H7 (cell line): ENCODE measurements around the gene SYNJ2. TPM values are rescaled to one million over a fixed set of nuclear protein-coding genes. Genes with fewer than 3 reads are reported as not detected.

ENCODE experiments used
- DNase-seq: peaks from one replicate; pipeline ENCODE4 v3.0.0; 2012
- H3K27me3 ChIP-seq: 2 replicates; pipeline ENCODE4 v1.6.0; 2011; ENCODE audit warnings: mild to moderate bottlenecking, low read length; ENCODE audit not compliant: control insufficient read depth, insufficient read depth
- H3K36me3 ChIP-seq: replicated peaks from 2 replicates; pipeline ENCODE4 v1.5.1; 2011; ENCODE audit warnings: low read length; ENCODE audit not compliant: control insufficient read depth, insufficient read depth
- H3K4me3 ChIP-seq: 2 replicates; pipeline ENCODE4 v1.5.1; 2011; ENCODE audit warnings: low read depth, mild to moderate bottlenecking, control low read depth, low read length, moderate library complexity; ENCODE audit not compliant: insufficient read depth
- total RNA-seq: library from RNA; depleted of rRNA; stranded (reverse); fragments of >200 nt; shearing (Covaris generic); gene quantifications from 2 replicates; pipeline ENCODE4 v1.2.3, GENCODE V29; 2014

The SYNJ2 gene
- total RNA-seq, 1 experiment from 2014 or later: 10.7 TPM

DNA sequence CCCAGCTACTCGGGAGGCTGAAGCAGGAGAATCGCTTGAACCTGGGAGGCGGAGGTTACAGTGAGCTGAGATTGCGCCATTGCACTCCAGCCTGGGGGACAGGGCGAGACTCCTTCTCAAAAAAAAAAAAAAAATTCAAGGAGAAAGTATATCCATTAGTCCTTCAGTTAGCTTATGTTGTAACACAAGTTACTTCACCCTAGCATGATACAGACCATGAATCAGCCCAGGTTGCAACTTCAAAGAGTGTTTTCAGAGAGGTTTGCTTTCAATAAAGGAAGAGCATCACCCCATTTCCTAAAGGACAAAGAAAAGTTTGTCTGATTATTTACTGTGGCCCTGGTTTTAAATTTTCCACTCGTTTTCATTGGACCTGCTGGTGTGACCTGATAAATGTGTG, 113.4 kb downstream of the SYNJ2 start:
- DNase-seq: no peak
- Histone ChIP-seq H3K36me3 (peaks cover 2% of the 10 kb centered on the region), H3K27me3 (no peaks in the 10 kb centered on the region), H3K4me3 (no peak overlapping the region)

DNA sequence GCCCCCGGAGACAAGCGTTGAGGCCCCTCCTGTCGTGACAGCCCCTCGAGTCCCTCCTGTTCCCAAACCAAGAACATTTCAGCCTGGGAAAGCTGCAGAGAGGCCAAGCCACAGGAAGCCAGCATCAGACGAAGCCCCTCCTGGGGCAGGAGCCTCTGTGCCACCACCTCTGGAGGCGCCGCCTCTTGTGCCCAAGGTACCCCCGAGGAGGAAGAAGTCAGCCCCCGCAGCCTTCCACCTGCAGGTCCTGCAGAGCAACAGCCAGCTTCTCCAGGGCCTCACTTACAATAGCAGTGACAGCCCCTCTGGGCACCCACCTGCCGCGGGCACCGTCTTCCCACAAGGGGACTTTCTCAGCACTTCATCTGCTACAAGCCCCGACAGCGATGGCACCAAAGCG, 114.0 kb downstream of the SYNJ2 start:
- no peak overlapping the region for H3K4me3 ChIP-seq
- DNase-seq: peak; percentile 15
- H3K27me3 ChIP-seq: no peaks in the 10 kb centered on the region
- H3K36me3 ChIP-seq: peaks cover 2% of the 10 kb centered on the region

DNA sequence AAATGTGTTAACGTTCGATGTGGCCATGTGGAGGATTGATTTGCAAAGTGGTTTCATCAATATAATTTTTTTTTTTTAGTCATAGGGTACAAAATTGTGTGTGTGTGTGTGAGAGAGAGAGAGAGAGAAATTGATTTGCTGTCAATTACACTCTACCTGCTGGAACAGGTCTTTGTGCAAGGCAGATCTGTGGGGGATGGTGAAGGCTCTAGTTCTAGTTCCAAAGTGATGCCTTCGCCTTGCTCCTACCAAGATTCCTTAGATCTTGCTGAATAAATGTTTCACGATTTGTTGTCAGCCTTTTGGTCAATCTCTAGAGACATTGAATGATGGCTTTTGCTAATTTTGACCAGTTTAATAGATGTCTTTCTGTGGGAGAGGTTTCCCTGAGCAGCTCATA, 121.6 kb downstream of the SYNJ2 start:
- Histone ChIP-seq H3K27me3 (no peaks in the 10 kb centered on the region), H3K36me3 (no peaks in the 10 kb centered on the region), H3K4me3 (no peak overlapping the region)
- DNase-seq: no peak

DNA sequence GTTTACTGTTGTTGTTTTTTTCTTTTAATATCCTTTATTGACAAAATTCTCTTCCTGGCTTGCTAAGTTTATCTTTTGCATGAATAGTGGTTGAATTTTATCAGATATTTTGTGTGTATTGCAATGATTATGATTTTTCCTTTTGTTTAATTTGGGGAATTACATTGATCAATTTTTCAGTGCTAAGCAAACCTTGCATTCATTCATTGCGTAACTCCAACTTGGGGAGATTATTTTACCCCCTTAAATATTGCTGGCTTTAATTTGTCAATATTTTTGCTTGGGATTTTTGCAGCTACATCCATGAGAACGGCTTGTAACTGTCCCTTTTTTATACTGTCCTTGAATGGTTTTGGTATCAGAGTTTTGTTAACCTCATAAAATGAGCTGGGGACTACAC, 123.0 kb downstream of the SYNJ2 start:
- no peak for DNase-seq
- no peaks in the 10 kb centered on the region for H3K27me3 ChIP-seq

DNA sequence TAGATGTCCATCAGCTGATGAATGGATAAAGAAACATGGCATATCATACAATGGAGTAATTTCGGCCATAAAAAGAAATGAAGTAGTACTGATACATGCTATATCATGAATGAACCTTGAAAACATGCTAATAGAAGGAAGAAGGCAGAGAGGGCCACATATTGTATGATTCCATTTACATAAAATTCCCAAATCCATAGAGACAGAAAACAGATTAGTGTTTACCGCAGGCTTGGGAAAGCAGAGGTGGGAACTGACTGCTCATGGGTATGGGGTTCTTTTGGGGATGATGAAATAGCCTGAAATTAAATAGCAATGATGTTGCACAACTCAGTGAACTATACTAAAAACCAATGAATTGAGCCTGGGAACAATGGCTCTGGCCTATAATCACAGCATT, 128.1 kb downstream of the SYNJ2 start:
- no peaks in the 10 kb centered on the region for H3K27me3 ChIP-seq
- no peak for DNase-seq
- no peak overlapping the region for H3K4me3 ChIP-seq
- H3K36me3 ChIP-seq: peaks cover 1% of the 10 kb centered on the region; the same call in 1 of the 2 replicates

More for the DNA sequence above, 123.0 kb downstream of the SYNJ2 start:
- no peaks in the 10 kb centered on the region for H3K36me3 ChIP-seq
- no peak overlapping the region for H3K4me3 ChIP-seq

DNA sequence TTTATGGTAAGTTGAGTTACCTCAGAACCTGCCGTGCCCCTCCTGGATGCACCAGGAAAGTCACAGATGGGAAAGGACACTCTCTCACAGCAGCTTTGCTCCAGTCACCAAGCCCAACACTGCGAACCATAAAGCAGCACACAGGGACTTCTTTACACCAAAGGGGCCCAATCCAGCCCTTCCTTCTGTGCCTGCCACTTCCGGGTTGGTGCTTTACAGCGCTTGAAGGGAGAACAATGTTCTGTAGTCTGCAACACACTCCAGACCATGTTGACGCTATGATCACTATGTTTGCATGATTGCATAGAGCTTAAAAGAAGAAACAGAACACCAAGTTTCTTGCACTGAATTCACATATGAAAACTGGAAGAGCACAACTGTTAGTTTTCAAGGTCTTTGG, 129.3 kb downstream of the SYNJ2 start:
- Histone ChIP-seq H3K27me3 (no peaks in the 10 kb centered on the region), H3K4me3 (no peak overlapping the region), H3K36me3 (peaks cover 1% of the 10 kb centered on the region; the same call in 1 of the 2 replicates)
- DNase-seq: no peak

DNA sequence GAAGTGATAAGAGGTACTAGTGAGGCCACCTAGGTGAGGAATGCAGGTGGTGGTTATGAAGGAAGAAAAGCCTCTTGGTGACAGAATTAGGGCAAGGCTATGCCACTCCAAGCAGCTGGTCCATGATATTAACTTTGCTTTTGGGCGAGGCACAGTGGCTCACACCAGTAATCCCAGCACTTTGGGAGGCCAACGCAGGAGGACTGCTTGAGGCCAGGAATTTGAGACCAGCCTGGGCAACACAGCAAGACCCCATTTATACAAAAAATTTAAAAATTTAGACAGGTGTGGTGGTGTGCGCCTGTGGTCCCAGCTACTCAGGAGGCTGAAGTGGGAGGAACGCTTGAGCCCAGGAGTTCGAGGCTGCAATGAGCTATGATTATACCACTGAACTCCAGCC, 130.3 kb downstream of the SYNJ2 start:
- Histone ChIP-seq H3K27me3 (no peaks in the 10 kb centered on the region), H3K36me3 (peaks cover 1% of the 10 kb centered on the region; the same call in 1 of the 2 replicates), H3K4me3 (no peak overlapping the region)
- no peak for DNase-seq

DNA sequence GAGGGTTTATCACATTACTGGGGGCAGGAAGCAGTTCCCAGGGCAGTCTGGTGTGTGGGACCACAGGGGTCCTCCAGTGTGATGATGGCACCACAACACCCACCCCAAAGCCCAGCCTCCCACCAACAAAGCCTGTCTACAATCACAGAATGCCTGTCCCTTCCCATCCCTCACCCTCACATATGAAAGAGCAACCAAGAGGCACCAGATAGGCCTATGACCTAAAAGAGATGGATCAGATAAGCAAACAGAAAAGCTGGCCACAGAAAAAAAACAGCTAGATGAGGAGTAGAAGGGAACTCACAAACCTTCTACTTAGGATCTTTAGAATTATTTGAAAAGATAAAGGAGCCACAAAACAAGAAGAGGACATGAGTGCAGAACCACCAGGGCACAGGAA, 132.1 kb downstream of the SYNJ2 start:
- peaks cover 1% of the 10 kb centered on the region; the same call in 1 of the 2 replicates for H3K36me3 ChIP-seq
- H3K4me3 ChIP-seq: no peak overlapping the region
- no peak for DNase-seq
- H3K27me3 ChIP-seq: no peaks in the 10 kb centered on the region

DNA sequence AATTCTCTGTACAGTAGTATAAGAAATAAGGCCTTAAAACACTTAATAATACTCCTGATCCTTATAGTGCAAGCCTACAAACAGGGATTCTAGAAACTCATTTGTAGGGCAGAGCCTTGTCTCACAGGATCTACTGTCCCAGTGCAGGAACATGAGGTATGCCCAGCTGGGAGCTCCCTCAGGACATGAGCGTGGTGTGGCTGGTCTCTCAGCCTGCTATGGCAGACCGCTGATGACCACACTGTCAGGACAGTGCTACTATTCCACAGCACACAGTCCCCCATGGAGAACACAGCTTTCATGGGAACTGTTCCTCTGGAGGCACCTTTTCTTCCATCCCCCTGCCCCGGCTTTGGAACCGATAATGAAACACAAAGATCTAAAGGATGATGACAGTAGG, 133.4 kb downstream of the SYNJ2 start:
- Histone ChIP-seq H3K27me3 (no peaks in the 10 kb centered on the region), H3K4me3 (no peak overlapping the region), H3K36me3 (peaks cover 1% of the 10 kb centered on the region; the same call in 1 of the 2 replicates)
- DNase-seq: no peak

DNA sequence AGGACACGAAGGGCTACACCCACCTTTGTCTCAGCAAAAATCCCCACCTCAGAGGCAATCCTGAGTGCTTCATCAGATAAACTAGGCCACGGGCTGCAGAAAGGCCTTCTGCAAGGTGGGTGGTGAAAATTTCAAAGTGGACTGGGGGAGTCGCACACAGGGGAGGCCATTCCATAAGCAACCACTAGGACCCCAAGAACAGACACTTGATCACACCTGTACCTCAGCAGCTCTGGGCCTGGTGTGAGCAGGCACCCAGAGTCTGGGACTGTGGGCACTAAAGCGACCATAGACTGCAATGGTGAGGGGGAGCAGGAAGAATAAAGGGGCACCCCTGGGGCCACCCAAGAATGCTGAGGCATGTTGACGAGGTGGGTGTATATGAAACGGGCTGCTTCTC, 133.8 kb downstream of the SYNJ2 start:
- Histone ChIP-seq H3K27me3 (no peaks in the 10 kb centered on the region), H3K4me3 (no peak overlapping the region), H3K36me3 (peaks cover 1% of the 10 kb centered on the region; the same call in 1 of the 2 replicates)
- peak; percentile 4 for DNase-seq

DNA sequence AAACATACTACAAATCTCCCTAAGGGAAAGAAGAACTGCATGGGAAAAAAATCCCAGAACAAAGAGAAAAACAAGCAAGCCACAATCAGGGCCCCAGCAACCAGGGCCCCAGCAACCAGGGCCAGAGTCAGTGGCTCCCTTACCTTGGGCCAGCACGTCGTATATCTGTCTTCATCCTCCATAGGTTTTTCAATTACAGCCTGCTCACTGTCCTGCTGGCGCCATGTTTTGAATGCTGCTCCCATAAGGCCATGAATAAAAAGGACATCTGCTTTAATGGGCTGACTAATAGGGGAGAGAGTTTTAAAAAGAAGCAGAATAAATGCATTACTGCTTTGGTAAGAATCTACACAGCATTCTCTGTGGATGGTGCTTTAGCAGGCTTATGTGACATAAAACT, 137.2 kb downstream of the SYNJ2 start:
- Histone ChIP-seq H3K4me3 (no peak overlapping the region), H3K36me3 (no peaks in the 10 kb centered on the region), H3K27me3 (no peaks in the 10 kb centered on the region)
- DNase-seq: no peak

DNA sequence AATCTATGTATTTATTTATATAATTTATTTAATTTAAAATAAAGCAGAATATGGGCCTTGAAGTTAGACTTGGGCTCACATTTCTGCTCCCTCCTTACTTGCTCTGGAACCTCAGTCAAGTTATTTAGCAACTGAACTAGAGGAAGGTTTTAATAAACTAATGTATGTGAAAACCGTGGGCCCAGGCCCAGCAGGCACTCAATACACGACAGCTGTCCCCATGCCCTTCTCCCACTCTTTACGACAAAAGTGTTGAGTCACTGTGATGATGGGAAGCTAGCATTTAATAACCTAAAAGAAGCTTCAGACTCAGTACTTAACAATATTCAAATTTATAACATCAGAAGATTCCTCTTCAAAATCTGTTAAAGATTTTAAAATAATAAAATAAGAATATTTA, 139.7 kb downstream of the SYNJ2 start:
- H3K27me3 ChIP-seq: no peaks in the 10 kb centered on the region
- no peaks in the 10 kb centered on the region for H3K36me3 ChIP-seq
- DNase-seq: no peak
- H3K4me3 ChIP-seq: no peak overlapping the region

DNA sequence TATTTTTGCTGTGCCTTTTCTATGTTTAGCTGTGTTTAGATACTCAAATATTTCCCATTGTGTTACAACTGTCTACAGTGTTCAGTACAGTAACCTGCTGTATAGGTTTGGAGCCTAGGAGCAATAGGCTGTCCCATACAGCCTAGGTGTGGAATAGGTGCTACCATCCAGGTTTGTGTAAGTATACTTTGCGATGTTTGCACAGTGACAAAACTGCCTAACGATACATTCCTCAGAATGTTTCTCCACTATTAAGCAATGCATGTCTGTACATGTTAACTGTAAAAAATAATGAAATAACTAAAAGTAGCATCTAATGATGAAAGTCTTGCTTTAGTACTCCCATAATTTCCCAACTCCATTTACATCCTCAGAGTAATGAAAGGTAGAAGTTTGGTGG, 140.4 kb downstream of the SYNJ2 start:
- no peaks in the 10 kb centered on the region for H3K27me3 ChIP-seq
- DNase-seq: no peak
- H3K4me3 ChIP-seq: no peak overlapping the region
- no peaks in the 10 kb centered on the region for H3K36me3 ChIP-seq

DNA sequence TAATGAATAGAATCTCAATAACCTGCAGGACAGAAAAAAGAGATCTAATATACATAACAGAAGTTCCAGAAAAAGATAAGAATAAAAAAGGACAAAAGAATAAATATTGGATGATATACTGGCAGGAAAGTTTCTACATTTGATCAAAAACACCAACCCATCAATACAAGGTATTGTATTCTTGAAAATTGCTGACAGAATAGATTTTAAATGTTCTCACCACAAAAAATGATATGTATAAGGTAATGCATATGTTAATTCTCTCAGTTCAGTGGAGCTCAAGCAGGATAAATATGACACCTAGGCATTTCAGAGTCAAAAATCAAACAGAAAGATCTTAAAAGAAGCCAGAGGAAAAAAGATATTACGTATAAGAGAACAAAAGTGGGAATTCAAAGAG, 142.6 kb downstream of the SYNJ2 start:
- H3K4me3 ChIP-seq: no peak overlapping the region
- no peaks in the 10 kb centered on the region for H3K36me3 ChIP-seq
- H3K27me3 ChIP-seq: no peaks in the 10 kb centered on the region
- no peak for DNase-seq

DNA sequence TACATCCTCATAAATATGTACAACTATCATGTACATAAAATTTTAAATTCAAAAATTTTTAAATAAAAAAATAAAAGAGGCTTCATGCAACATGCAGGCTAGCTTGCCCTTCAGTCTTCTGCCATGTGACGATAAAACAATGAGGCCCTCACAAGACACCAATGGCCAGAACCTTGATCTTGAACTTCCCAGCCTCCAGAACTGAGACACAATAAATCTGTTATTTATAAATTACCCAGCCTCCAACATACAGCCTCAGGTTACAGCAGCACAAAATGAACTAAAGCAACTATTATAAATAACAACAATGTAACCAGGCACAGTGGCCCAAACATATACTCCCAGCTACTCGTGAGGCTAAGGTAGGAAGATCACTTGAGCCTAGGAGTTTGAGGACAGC, 143.6 kb downstream of the SYNJ2 start:
- Histone ChIP-seq H3K36me3 (no peaks in the 10 kb centered on the region), H3K27me3 (no peaks in the 10 kb centered on the region), H3K4me3 (no peak overlapping the region)
- DNase-seq: no peak

DNA sequence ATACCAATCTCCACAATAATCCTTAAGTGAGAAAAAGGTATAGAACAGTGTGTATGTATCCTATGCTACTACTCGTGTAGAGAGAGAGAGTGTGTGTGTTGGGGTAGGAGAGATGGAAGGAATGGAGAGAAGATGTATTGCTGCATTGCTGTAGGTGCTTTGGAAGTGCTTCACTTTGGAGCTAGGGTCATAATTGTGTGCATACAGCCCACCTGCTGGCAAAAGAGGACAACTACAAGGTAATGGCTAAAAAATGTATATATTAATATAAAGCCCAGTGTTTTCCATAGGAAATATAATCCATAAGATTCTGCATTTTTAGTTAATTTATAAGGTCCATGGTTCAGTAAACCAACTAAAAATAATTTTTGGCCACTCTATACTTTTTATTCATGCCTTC, 150.3 kb downstream of the SYNJ2 start:
- no peaks in the 10 kb centered on the region for H3K27me3 ChIP-seq
- DNase-seq: no peak
- H3K4me3 ChIP-seq: no peak overlapping the region
- H3K36me3 ChIP-seq: no peaks in the 10 kb centered on the region
